Calu3 (cell line): ENCODE results near the gene ANKFY1. TPM values are rescaled to one million over a fixed set of nuclear protein-coding genes. Genes with fewer than 3 reads are reported as not detected.

Experiments
- BruUV-seq: library from RNA; stranded (reverse); fragments of 400-500 nt; replicated peaks from 2 replicates; lab custom pipeline; 2021; lab: Mats Ljungman, UMichigan
- CTCF ChIA-PET: fragments of 300-600 bp; sonication (Branson Sonifier 250); formaldehyde crosslinking; loops from one replicate; lab custom pipeline; 2022; ENCODE audit warnings: antibody characterized with exemption; lab: Charles Lee
- DNase-seq: peaks from one replicate; pipeline ENCODE4 v3.0.0; 2022
- H3K27ac Mint-ChIP-seq: one replicate; pipeline ENCODE4 v1.8.0; 2022; ENCODE audit warnings: mixed read lengths; ENCODE audit not compliant: unreplicated experiment
- H3K27me3 Mint-ChIP-seq: one replicate; pipeline ENCODE4 v1.8.0; 2022; ENCODE audit warnings: mixed read lengths; ENCODE audit not compliant: unreplicated experiment
- H3K36me3 Mint-ChIP-seq: one replicate; pipeline ENCODE4 v1.8.0; 2022; ENCODE audit warnings: mild to moderate bottlenecking, moderate library complexity, mixed read lengths; ENCODE audit not compliant: insufficient read depth, unreplicated experiment
- H3K4me1 Mint-ChIP-seq: one replicate; pipeline ENCODE4 v1.8.0; 2022; ENCODE audit warnings: mild to moderate bottlenecking, low read depth, mixed read lengths; ENCODE audit not compliant: unreplicated experiment
- H3K4me3 Mint-ChIP-seq: one replicate; pipeline ENCODE4 v1.8.0; 2022; ENCODE audit warnings: mild to moderate bottlenecking, low read depth, moderate library complexity, mixed read lengths; ENCODE audit not compliant: unreplicated experiment
- H3K9me3 Mint-ChIP-seq: one replicate; pipeline ENCODE4 v1.8.0; 2022; ENCODE audit warnings: low read depth, mixed read lengths; ENCODE audit not compliant: unreplicated experiment
- CTCF ChIP-seq: fragments of 200-600 bp; IDR thresholded peaks from one replicate; pipeline ENCODE4 v1.8.0; 2022; ENCODE audit warnings: antibody characterized with exemption; ENCODE audit not compliant: unreplicated experiment
- intact Hi-C: fragments of 100-400 bp; cut with micrococcal nuclease; formaldehyde crosslinking; loops from one replicate; pipeline ENCODE4 v1.10.0; 2022; ENCODE audit not compliant: unreplicated experiment
- total RNA-seq: library from RNA; stranded (reverse); gene quantifications from 2 replicates; pipeline ENCODE4 v1.2.3, GENCODE V29; 2022

The ANKFY1 gene
- total RNA-seq, 1 experiment from 2014 or later, result 46.8 TPM

DNA sequence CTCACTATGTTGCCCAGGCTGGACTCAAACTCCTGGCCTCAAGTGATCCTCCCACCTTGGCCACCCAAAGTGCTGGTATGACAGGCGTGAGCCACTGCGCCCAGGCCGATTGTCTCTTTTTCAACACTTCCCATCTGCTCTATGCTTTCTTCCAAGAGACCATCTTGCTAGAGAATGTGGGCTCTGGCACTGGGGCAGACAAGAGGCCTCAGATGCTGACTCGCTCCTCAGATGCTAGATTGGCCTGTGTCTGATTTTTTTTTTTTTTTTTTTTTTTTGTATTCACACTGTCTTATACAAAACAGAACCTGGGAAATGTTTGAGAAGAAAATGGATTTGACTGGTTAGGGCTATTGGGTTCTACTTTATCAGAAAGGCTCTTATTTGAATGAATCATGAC lies 62.6 kb downstream of the ANKFY1 start:
- CTCF ChIA-PET, result no interaction called here
- H3K4me1 Mint-ChIP-seq, result no peaks in the 10 kb centered on the region
- intact Hi-C loops, result loop anchor here (5.0 kb wide), 1 partner anchor 211 kb away; no protein-coding TSS in a partner anchor
- no TSS peak for BruUV-seq
- no peak overlapping the region for H3K27ac Mint-ChIP-seq
- no peak for DNase-seq
- H3K4me3 Mint-ChIP-seq, result no peak overlapping the region
- no peak for TF ChIP-seq CTCF
- no peaks in the 10 kb centered on the region for H3K27me3 Mint-ChIP-seq
- H3K9me3 Mint-ChIP-seq, result no peaks in the 10 kb centered on the region
- peaks cover 1% of the 10 kb centered on the region for H3K36me3 Mint-ChIP-seq

- no peak overlapping the region for H3K4me3 Mint-ChIP-seq
- intact Hi-C loops, result loop anchor here (5.0 kb wide), 1 partner anchor 212 kb away; no protein-coding TSS in a partner anchor
- no TSS peak for BruUV-seq
- H3K9me3 Mint-ChIP-seq, result no peaks in the 10 kb centered on the region
- DNase-seq, result peak; percentile 23
- no peaks in the 10 kb centered on the region for H3K27me3 Mint-ChIP-seq
- H3K36me3 Mint-ChIP-seq, result peaks cover 5% of the 10 kb centered on the region
- peak; percentile 21 for TF ChIP-seq CTCF
- no peaks in the 10 kb centered on the region for H3K4me1 Mint-ChIP-seq
- CTCF ChIA-PET, result interaction anchor here (0.6 to 1.1 kb wide), 6 partner anchors 11 to 315 kb away, joined by 3 to 6 read pairs (median 4); no protein-coding TSS in a partner anchor
- H3K27ac Mint-ChIP-seq, result no peak overlapping the region
Measured at GRCh38 chr17:4199818-4200402, 63.9 kb downstream of the ANKFY1 start.

GRCh38 chr17:4198995-4199394 lies 64.8 kb downstream of the ANKFY1 start:
- Mint-ChIP-seq H3K36me3 (peaks cover 11% of the 10 kb centered on the region), H3K27me3 (no peaks in the 10 kb centered on the region), H3K4me1 (no peaks in the 10 kb centered on the region), H3K4me3 (no peak overlapping the region), H3K27ac (no peak overlapping the region), H3K9me3 (no peaks in the 10 kb centered on the region)
- TF ChIP-seq CTCF, result no peak
- no TSS peak for BruUV-seq
- no peak for DNase-seq
- intact Hi-C loops, result no loop called here
- CTCF ChIA-PET, result no interaction called here

- no peak for TF ChIP-seq CTCF
- Mint-ChIP-seq H3K36me3 (peaks cover 11% of the 10 kb centered on the region), H3K9me3 (no peaks in the 10 kb centered on the region), H3K4me1 (no peaks in the 10 kb centered on the region), H3K27me3 (no peaks in the 10 kb centered on the region), H3K27ac (no peak overlapping the region), H3K4me3 (no peak overlapping the region)
- intact Hi-C loops, result no loop called here
- no peak for DNase-seq
- no TSS peak for BruUV-seq
- CTCF ChIA-PET, result no interaction called here
Measured at GRCh38 chr17:4195306-4195705, 68.5 kb downstream of the ANKFY1 start.
